NCI-H2196 treated with DMSO at 0.1 percent for 48 hours (cell line): ENCODE data around the gene KRTAP10-4.
"Not testable (repeated sequence)": the region's sequence is repeated elsewhere in the genome, so short reads cannot be mapped to it uniquely, and the experiment has no call there.

ENCODE experiments used
- DNase-seq: peaks from one replicate; lab custom pipeline; 2025; ENCODE audit not compliant: unreplicated experiment; lab: John Stamatoyannopoulos, UW

KRTAP10-4 gene

DNA sequence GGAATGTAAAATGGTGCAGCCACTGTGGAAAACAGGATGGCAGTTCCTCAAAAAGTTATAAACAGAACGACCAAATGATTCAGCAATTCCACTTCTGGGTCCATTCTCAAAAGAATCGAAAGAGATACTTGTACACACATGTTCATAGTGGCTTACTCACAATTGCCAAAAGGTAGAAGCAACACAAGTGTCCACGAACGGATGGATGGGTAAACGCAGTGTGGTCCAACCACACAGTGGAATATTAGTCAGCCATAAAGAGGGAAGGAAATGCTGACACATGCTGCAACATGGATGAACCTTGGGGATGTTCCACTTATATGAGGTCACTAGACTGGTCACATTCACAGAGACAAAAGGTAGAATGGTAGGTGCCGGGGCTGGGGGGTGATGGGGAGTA is 38.8 kb upstream of the KRTAP10-4 start:
- DNase-seq: no peak

- no peak for DNase-seq
These were observed 37.6 kb upstream of the KRTAP10-4 start for GRCh38 chr21:44535963-44536362.

- DNase-seq: no peak
These were observed 35.3 kb upstream of the KRTAP10-4 start for GRCh38 chr21:44537930-44538911.

DNA sequence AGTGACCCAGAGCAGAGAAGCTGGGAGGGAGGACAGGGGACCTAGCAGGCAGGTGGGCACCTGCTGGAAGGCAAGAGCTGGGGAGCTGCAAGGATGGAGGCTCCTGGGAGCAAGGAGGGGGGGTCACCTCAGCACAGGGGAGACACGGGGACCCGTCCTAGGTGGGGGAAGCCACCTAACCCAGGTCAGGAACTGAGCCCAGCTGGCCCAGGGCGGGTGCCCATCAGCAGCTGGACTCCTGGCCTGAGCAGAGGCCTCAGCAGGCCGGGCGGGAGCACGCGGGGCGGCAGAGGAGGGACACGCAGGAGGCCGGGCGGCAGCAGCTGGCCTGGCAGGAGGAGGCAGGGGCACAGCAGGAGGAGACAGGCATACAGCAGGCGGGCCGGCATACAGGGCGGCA is 34.5 kb upstream of the KRTAP10-4 start:
- DNase-seq: no peak

DNA sequence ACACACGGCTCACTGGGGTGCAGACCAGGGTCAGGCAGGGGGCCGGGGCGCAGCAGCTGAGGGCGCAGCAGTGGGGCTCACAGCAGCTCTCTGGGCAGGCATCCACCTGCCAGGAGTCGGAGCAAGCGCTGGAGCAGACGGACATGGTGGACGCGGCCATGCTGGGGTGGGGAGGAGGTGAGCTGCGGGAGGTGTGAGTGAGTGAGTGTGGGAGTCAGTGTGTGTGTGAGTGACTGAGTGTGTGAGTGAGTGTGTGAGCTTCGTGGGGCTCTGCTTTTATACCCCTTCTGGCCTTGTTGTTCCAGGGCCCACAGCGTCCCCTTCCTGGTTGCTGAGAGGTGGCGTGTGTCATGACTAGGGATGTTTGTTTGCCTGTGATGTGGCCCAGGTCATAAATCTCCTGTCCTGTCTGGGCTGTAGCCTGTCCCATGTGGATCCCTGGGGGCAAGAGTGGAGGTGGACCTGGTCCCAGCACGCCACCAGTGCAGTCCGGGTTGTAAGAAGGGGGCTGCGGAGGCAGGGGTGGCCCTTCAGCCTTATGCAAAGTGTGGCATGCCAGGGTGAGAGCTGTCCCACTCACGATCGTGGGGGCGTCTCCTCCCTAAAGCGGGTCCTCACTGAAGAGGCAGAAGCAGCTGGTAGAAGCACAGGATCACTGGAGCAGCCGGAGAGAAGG is 33.4 kb upstream of the KRTAP10-4 start, which contains the start of gene KRTAP10-1:
KRTAP10-1 (minus strand) TSS at position 205 of the 676 bp plus-strand sequence; CDS start at position 160, 45 bp downstream.
- no peak for DNase-seq

DNA sequence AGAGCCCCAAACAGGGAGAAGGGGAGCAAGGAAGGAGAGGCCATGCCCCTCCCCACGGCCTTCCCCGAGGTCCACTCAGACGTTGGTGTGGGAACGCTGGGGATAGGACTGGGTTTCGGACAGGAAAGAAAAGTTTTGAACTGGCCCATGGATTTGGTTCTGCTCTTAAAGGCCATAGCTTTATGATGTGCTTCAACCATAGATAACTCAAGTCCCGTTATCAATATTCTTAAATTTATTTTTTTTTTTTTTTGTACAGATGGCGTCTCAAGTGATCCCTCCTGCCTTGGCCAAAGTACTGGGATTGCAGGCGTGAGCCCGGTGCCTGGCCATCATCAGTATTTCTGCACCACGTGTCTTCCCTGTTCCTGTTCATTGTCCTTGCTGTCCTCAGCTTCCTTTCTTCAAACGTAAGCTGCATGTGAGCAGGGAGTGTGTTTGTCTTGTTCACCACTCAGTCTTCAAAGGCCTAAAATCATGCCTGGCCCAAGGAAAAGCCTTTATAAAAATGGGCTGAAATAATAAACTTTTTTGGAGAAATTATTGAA is 32.7 kb upstream of the KRTAP10-4 start:
- no peak for DNase-seq

GRCh38 chr21:44542716-44543115 is 30.8 kb upstream of the KRTAP10-4 start:
- DNase-seq: no peak

GRCh38 chr21:44544566-44544965 is 29.0 kb upstream of the KRTAP10-4 start:
- DNase-seq: no peak

- DNase-seq: no peak
These were observed 25.7 kb upstream of the KRTAP10-4 start for GRCh38 chr21:44547656-44548331.

DNA sequence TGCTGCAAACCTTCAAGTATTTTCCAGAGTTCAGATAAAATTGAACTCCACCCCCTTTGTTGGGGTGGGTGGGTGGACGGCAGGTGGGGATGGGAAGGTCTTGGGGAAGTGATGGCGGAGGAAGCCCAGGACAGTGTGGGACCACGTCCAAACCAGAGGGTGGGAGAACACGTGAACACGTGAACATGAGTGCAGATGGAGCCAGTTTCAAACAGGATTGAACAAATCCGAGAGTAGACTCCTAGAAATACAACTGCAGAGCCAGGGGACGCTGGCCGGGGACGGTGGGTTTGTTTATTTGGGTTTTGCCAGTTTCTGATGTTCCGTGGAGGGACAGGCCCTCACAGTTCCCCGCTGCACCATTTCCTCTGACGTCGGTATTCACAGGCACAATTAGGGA is 25.1 kb upstream of the KRTAP10-4 start:
- DNase-seq: no peak

GRCh38 chr21:44548922-44549321 is 24.6 kb upstream of the KRTAP10-4 start:
- DNase-seq: no peak

GRCh38 chr21:44549525-44550211 is 23.9 kb upstream of the KRTAP10-4 start:
- DNase-seq: no peak

DNA sequence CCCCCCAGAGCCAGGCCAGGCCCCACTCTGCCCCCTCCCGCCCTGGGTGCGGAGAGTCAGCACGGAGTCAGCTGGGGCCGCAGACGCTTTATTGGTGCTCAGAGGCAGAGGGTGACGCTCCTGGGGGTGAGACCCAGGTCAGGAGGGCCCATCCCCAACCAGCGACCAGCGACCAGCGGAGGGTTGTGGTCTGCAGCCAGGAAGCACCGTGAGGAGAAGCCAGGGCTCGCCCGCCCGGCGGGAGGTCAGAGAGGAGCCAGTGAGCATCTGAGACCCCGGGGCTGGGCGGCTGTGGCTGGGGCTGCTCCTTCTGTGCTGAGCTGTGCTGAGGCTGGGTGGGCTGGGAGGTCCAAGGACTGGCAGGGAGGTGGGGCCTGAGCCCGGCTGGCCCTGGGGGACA is 23.2 kb upstream of the KRTAP10-4 start:
- not testable (repeated sequence) for DNase-seq

DNA sequence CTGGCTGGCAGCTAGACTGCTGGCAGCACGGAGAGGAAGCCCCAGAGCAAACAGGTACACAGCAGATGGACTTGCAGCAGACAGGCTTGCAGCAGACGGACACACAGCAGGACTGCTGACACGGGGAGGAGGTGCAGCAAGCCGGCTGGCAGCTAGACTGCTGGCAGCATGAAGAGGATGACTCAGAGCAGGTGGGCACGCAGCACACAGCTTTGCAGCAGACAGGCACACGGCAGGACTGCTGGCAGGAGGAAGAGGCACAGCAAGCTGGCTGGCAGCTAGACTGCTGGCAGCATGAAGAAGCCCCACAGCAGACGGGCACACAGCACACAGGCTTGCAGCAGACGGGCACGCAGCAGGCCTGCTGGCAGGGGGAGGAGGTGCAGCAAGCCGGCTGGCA is 22.7 kb upstream of the KRTAP10-4 start:
- no peak for DNase-seq

GRCh38 chr21:44551340-44551961 is 22.1 kb upstream of the KRTAP10-4 start, which contains the start of gene KRTAP10-2:
TSS of gene KRTAP10-2 (minus strand) at chr21:44551505. CDS start at chr21:44551458, 47 bp downstream.
- no peak for DNase-seq

- no peak for DNase-seq
These were observed 21.4 kb upstream of the KRTAP10-4 start for GRCh38 chr21:44552136-44552535.

DNA sequence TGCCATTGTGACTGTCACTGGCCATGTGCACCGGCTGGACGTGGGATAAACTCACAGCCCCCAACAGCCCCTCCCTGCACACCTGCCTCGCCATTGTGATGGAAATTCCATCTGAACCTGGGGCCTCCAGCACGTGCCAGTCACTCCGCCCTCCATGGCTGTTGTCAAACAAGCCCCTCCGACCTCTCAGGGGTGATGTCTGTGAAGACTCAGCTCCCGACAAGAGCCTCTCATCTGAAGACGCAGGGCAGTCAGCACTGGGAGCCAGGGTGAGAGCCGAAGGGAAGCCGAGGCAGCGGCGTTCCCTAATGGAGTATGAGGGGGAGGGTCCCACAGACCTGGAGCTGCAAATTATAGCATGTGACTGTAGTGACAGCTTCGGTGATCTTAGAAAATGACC is 20.8 kb upstream of the KRTAP10-4 start:
- DNase-seq: no peak

DNA sequence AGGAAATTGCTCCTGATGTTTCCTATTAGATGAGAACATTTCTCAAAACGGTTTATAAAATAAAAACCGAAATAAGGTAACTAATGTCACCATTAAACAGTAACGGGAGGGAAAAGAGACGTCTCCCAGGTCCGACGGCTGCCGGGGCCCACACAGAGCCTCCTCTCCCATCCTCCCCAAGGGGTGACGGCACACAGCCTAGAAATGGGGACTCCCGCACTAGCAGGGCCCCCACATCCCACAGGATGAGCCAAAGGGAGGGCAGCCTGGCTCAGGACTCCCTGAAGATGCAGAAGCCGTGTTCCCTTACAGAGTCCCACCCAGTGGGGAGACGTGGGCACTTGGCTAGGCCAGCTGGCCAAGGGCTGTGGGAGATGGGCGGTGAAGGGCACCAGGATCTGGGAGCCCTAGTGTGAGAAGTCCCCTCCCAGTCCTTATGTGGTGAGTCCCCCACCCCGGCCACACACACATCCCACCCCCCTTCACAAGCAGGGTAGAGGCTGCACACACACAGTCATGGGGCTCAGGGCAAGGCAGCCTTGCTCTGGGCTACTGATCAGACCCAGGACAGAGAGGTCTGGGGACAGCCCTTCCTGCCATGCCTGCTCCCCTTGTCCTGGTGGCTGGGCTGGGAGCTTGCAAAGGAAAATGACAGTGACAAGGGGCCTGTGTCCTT is 18.2 kb upstream of the KRTAP10-4 start:
- no peak for DNase-seq

- no peak for DNase-seq
These were observed 16.6 kb upstream of the KRTAP10-4 start for GRCh38 chr21:44556879-44557278.
